OCI-LY3 (cell line): ENCODE data around the gene PROCR.

Experiments used
- CTCF ChIP-seq: fragments of 200-600, 300-600 bp; sonication (generic); IDR thresholded peaks from 2 replicates; pipeline ENCODE4 v1.5.1; 2014; ENCODE audit warnings: antibody characterized with exemption, low read length, low read depth
- EZH2phosphoT487 ChIP-seq: fragments of 200-600 bp; shearing (Covaris generic); IDR thresholded peaks from 2 replicates; pipeline ENCODE4 v1.6.1; 2018; ENCODE audit warnings: antibody characterized with exemption, mixed run types, low read depth

DNA sequence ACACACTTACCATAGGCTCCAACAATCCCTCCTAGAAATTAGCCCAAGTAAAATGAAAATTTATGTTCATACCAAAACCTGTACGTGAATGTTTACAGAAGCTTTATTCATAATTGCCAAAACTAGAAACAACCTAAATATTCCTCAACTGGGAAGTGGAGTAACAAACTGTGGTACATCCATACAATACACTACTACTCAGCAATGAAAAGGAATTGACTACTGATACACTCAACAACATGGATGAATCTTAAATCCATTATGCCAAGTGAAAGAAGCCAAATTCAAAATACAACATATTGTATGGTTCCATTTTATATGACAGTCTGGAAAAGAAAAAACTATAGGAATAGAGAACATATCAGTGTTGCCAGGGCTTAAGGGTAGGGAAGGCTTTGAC is 34.9 kb downstream of the PROCR start:
- no peak for TF ChIP-seq CTCF
- TF ChIP-seq EZH2phosphoT487, result no peak
